CD4-positive, alpha-beta T cell treated with Interleukin-15 for 4 hours (primary cell): ENCODE data around the gene SLC22A4.
A peak's percentile ranks its signal among the peaks of the same experiment; 100 is the strongest.

Experiments
- DNase-seq: peaks from one replicate; pipeline ENCODE4 v3.0.0-alpha.2; 2020; ENCODE audit warnings: low spot score

The SLC22A4 gene

GRCh38 chr5:132376694-132377641 lies 82.8 kb downstream of the SLC22A4 start:
- DNase-seq: no peak

GRCh38 chr5:132377738-132378137 lies 83.5 kb downstream of the SLC22A4 start:
- no peak for DNase-seq

DNA sequence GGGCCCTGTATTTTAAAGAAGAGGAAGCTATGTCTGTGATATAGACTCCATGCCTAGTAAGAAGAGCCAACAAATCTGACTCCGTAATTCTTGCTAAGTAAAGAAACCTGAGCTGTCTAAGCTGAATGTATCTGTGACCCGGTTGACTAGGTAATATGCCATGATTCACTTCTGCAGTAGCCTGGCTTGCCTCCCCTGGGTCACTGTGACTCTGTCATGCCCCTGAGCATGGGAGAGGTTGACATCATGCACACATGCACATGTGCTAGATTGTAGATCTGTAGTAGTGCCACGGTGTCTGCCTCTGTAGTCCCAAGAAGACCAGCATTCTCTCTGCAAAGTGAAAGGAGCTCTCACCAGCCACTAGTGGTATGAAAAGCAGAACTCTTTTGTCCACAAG lies 84.4 kb downstream of the SLC22A4 start:
- DNase-seq: no peak

- no peak for DNase-seq
These were observed 85.9 kb downstream of the SLC22A4 start for GRCh38 chr5:132380047-132380446.

- no peak for DNase-seq
These were observed 86.5 kb downstream of the SLC22A4 start for GRCh38 chr5:132380741-132381140.

DNA sequence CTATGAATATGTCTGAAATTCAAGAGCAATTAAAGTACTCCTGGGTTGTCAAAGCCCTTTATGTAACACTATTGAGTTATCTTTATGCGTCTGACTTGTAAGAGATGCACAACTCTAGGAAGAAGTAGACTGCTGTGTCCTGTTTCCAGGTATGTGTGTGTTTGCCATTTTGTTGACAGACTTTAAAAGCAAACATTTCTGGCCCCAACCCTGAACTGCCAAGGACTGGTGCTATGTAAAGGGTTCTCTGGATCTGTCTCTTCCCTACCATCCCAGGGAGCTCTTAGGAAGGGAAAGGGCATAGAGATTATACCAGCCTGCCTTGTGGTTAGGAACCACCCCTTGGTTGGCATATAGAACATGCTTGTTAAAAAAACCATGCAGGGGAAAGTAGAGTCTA lies 87.4 kb downstream of the SLC22A4 start:
- no peak for DNase-seq

DNA sequence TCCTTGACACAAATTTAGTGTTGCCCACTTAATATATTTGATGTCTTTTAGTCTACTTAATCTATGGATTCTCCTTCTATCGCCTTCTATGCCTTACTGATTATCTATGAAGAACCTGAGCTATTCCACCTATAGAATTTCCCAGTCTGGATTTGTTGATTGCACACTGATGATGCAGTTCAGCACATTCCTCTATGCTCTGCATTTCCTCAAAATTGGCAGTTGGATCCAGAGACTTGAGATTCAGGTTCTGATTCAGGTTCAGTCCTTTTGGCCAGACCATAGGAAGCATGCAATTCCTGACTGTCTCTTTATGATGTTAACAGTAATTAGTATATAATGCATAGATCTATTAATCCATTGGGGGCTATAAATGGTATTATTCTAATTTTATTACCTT lies 89.1 kb downstream of the SLC22A4 start:
- no peak for DNase-seq

- no peak for DNase-seq
These were observed 89.8 kb downstream of the SLC22A4 start for GRCh38 chr5:132383984-132384383.

- no peak for DNase-seq
These were observed 90.4 kb downstream of the SLC22A4 start for GRCh38 chr5:132384506-132385050.

GRCh38 chr5:132385326-132386105 lies 91.3 kb downstream of the SLC22A4 start:
- peak; percentile 81 for DNase-seq

- DNase-seq: peak; percentile 85
These were observed 92.6 kb downstream of the SLC22A4 start for GRCh38 chr5:132386644-132387286.

DNA sequence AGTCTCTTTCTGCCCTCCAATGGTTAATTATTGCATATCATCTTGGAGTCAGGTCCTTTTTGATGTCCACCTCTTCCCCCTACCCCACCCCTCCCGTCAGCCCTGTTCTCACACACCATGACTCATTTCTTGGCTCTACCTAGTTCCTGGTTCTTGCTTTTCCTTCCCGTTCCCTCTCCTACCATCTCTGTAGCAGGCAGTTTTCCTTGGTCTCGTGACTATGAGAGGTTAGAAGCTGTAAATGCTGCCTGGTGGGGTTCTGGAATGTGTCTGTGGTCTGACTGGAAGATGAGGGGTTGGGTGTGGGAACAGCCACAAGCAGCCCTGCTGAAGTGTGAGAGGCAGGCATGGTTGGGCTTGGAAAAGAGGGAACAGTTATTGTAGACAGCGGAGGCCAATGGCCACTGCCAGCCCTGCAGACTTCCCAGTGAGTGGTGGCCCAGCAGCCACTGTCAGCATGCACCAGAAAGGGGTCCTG lies 93.5 kb downstream of the SLC22A4 start:
- DNase-seq: no peak

GRCh38 chr5:132388244-132389050 lies 94.3 kb downstream of the SLC22A4 start:
- DNase-seq: no peak

DNA sequence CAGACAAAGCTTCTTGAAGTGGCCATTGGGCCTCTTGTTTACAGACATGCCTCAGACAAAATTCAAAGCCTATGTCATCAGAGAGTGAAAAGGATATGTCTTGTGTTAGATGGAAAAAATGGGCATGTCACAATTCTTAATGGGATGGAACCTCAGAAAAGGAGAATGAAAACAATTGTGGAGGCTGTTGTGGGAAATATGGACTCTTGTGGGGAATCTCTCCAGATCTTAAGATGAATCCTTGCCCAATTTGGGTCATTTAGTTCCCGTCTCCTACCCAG lies 94.8 kb downstream of the SLC22A4 start:
- no peak for DNase-seq

- peak; percentile 65 for DNase-seq
These were observed 95.5 kb downstream of the SLC22A4 start for GRCh38 chr5:132389585-132390286.

GRCh38 chr5:132391247-132391646 lies 97.1 kb downstream of the SLC22A4 start:
- DNase-seq: no peak

- no peak for DNase-seq
These were observed 97.7 kb downstream of the SLC22A4 start for GRCh38 chr5:132391870-132392269.

DNA sequence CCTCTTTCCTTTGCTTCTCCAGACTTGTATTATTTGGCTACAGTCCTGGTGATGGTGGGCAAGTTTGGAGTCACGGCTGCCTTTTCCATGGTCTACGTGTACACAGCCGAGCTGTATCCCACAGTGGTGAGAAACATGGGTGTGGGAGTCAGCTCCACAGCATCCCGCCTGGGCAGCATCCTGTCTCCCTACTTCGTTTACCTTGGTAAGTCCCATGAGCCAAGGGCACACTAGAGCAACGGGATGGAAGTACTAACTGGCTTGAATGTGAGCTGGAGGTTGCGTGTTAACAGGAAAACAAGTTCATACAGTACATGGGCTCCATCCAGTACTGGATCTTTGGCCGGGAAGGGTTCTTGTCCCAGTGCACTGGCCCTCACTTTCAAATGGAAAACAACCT lies 98.2 kb downstream of the SLC22A4 start:
- no peak for DNase-seq

DNA sequence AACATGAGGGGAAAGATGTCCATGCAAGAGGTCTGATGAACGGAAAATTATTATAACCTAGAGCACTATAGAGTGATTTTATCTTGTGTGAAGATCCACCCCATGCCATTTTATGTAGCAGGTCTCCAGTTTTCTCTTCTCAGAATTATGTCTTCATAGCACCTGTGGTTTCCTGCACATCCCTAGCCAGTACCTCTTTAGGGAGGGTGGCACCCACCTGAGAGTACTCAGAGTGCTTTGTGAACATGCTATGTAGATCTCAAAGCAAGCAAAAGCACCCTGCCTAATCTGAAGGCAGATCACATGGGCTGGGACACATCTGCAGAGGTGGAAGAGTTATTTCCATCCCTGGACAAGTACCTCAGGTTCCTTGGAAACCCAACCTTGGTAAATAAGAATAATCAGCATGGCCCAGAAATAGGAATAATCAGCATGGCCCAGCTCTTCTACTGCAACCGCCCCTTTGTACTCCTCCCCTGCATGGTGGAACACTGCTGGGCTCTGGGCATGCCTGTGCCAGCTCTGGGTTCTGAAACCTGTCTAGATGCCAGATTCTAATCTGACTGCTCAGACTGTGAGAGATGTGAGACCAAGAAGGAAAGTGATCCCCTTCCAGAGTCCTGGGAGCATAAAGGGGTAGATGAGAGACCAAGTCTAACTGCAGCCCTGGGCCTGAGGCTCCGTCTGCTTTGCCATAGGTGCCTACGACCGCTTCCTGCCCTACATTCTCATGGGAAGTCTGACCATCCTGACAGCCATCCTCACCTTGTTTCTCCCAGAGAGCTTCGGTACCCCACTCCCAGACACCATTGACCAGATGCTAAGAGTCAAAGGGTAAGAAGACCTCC lies 99.0 kb downstream of the SLC22A4 start:
- DNase-seq: peak; percentile 50
